ENCODE measurements around the gene UBE2R2.

GRCh38 chr9:33878691-33879366, 61.9 kb downstream of the UBE2R2 start:
- no peak for TF ChIP-seq POLR2A (IDR thresholded peaks at IDR 0.05)
- no peak for TF ChIP-seq CTCF (IDR thresholded peaks at IDR 0.05)
- TF ChIP-seq POLR2AphosphoS5 (IDR thresholded peaks at IDR 0.05): no peak

Measured in breast epithelium (tissue), 3 donors.